ENCODE results near the gene ANO5. TPM values are rescaled to one million over a fixed set of nuclear protein-coding genes. Genes with fewer than 3 reads are reported as not detected.

ANO5 gene
- total RNA-seq, 1 experiment from 2014 or later = 6.3 TPM

- Mint-ChIP-seq H3K27me3 (ENCODE audit: low read depth) (no peaks in the 10 kb centered on the region), H3K4me1 (peaks cover 37% of the 10 kb centered on the region), H3K9me3 (no peaks in the 10 kb centered on the region; the same call in 1 of the 2 replicates), H3K4me3 (no peak overlapping the region), H3K36me3 (no peaks in the 10 kb centered on the region), H3K27ac (no peak overlapping the region)
- ChIA-PET POLR2A (no interaction called here), CTCF (no interaction called here)
- no peak for ATAC-seq
- no peak for DNase-seq (ENCODE audit: low spot score)
- TF ChIP-seq ZNF232 (CRISPR knock-in tag; IDR thresholded peaks at IDR 0.05) (no peak), NR1H2 (CRISPR knock-in tag; IDR thresholded peaks at IDR 0.05) (no peak), JUN (CRISPR knock-in tag; IDR thresholded peaks at IDR 0.05) (no peak), TP53 (CRISPR knock-in tag; IDR thresholded peaks at IDR 0.05) (no peak), RORB (CRISPR knock-in tag; IDR thresholded peaks at IDR 0.05) (no peak)
Measured at GRCh38 chr11:22190827-22191463, 1.9 kb upstream of the ANO5 start.

- DNase-seq (ENCODE audit: low spot score) = peak; percentile 63
- H3K27me3 Mint-ChIP-seq (ENCODE audit: low read depth) = no peaks in the 10 kb centered on the region
Measured at GRCh38 chr11:22192289-22192641, 620 bp upstream of the ANO5 start.

More at GRCh38 chr11:22192289-22192641, 620 bp upstream of the ANO5 start:
- peak overlapping the region; percentile 77 for H3K27ac Mint-ChIP-seq
- ChIA-PET CTCF (no interaction called here), POLR2A (no interaction called here)
- H3K36me3 Mint-ChIP-seq = no peaks in the 10 kb centered on the region
- peak; percentile 64 for ATAC-seq
- TF ChIP-seq, protein P1, sequence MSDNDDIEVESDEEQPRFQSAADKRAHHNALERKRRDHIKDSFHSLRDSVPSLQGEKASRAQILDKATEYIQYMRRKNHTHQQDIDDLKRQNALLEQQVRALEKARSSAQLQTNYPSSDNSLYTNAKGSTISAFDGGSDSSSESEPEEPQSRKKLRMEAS (CRISPR knock-in tag; IDR thresholded peaks at IDR 0.05) = no peak; the same call in 1 of the 2 replicates
- TF ChIP-seq NFYB (CRISPR knock-in tag; conservative IDR thresholded peaks at IDR 0.05; ENCODE audit: low read depth) (no peak), MYBL2 (CRISPR knock-in tag; IDR thresholded peaks at IDR 0.05) (peak; percentile 43; the same call in 1 of the 2 replicates), ESRRA (CRISPR knock-in tag; IDR thresholded peaks at IDR 0.05; ENCODE audit: borderline replicate concordance) (peak; percentile 83; the same call in 1 of the 2 replicates), AFF4 (CRISPR knock-in tag; IDR thresholded peaks at IDR 0.05; ENCODE audit: borderline replicate concordance) (0 out of 2 replicates have a peak, but pooled peaks have one; percentile 49)
- TF ChIP-seq, protein P2, sequence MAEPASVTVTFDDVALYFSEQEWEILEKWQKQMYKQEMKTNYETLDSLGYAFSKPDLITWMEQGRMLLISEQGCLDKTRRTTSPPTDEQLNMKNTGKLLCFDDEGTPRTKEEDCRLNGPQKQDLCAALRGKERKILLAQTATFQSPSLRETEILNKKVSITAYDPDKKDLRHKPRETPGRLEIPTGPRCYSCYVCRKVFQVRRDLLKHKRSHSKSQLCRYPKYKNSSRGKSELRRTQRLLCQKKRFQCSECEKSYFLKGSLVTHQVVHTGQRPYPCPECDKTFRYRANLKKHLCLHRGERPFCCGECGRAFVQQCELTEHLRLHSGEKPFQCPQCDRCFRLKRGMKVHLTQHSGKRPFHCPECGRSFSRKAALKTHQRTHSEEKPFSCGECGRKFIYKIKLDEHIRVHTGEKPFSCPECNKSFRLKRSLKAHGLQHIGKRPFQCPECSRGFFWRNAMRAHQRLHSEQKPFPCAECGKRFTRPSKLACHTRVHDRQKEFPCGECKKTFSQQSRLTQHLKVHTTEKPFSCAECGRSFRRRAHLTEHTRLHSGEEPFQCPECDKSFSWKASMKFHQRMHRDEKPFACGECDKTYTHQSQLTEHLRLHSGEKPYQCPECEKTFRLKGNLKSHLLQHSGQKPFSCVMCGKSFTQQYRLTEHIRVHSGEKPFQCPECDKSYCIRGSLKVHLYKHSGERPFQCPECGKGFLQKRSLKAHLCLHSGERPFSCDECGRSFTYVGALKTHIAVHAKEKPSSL (CRISPR knock-in tag; conservative IDR thresholded peaks at IDR 0.05) = no peak
- peak overlapping the region; percentile 97 for H3K4me3 Mint-ChIP-seq
- peaks cover 4% of the 10 kb centered on the region; the same call in 1 of the 2 replicates for H3K9me3 Mint-ChIP-seq
- H3K4me1 Mint-ChIP-seq = peaks cover 41% of the 10 kb centered on the region

Data from WTC11 (cell line).